WI38 (cell line): Measurements from ENCODE around the gene PDE4D.

Source experiments
- H3K4me3 ChIP-seq: 2 replicates; pipeline ENCODE4 v1.5.1; 2011; ENCODE audit warnings: low read depth, mild to moderate bottlenecking, control low read depth, low read length
- CTCF ChIP-seq: IDR thresholded peaks from 2 replicates; pipeline ENCODE4 v1.5.1; 2012; ENCODE audit warnings: low read depth, mild to moderate bottlenecking, control low read depth, low read length

PDE4D gene

GRCh38 chr5:59049095-59049494, 844.4 kb downstream of the PDE4D start:
- no peak overlapping the region for H3K4me3 ChIP-seq
- TF ChIP-seq CTCF: no peak

- no peak overlapping the region for H3K4me3 ChIP-seq
- no peak for TF ChIP-seq CTCF
These were observed 851.1 kb downstream of the PDE4D start for GRCh38 chr5:59042201-59043055.

GRCh38 chr5:59041355-59041754, 852.2 kb downstream of the PDE4D start:
- no peak overlapping the region for H3K4me3 ChIP-seq
- TF ChIP-seq CTCF: no peak

DNA sequence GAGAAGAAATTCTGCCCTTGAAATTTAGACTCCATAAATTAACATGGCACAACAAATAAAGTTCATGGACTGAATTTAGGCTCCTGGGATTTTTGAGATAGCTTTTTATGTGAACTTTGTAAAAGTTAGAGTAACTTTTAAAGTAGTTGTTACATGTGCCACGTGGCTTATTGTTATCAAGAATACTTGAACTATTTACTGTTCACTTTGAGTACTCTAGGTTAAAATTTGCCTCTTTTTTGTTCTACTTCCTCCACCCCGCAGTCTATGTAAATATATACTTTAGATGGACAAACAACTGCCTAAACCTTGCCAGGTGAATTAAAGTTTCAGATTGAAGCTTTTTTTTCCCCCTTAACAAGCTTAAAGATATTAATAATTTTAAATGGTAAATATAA, 852.7 kb downstream of the PDE4D start:
- no peak overlapping the region for H3K4me3 ChIP-seq
- TF ChIP-seq CTCF: no peak

GRCh38 chr5:59040024-59040803, 853.3 kb downstream of the PDE4D start:
- peak overlapping the region; percentile 79 for H3K4me3 ChIP-seq
- TF ChIP-seq CTCF: no peak

GRCh38 chr5:59039296-59040023, 854.1 kb downstream of the PDE4D start:
- peak overlapping the region; percentile 79 for H3K4me3 ChIP-seq
- TF ChIP-seq CTCF: no peak
